B cell (primary cell): ENCODE results near the gene UNC5C. TPM values are rescaled to one million over a fixed set of nuclear protein-coding genes. Genes with fewer than 3 reads are reported as not detected.

Experiments
- ATAC-seq: fragments of 200-7000 bp; cut with Tn5 transposase; one replicate; pipeline ENCODE4 v1.10.0; 2021; ENCODE audit warnings: low read depth, mild to moderate bottlenecking, moderate number of reproducible peaks, moderate library complexity
- CTCF ChIA-PET: fragments of 350-600 bp; sonication (Branson Sonifier 250); formaldehyde crosslinking; loops from one replicate; lab custom pipeline; 2021; ENCODE audit warnings: antibody characterized with exemption, inconsistent platforms; lab: Charles Lee
- POLR2A ChIA-PET: fragments of 350-600 bp; sonication (Branson Sonifier 250); formaldehyde crosslinking; loops from one replicate; lab custom pipeline; 2021; ENCODE audit warnings: antibody characterized with exemption; lab: Charles Lee
- DNase-seq: peaks from one replicate; pipeline ENCODE4 v3.0.0; 2013
- H2AFZ ChIP-seq: 2 replicates; pipeline ENCODE4 v1.6.1; 2012; ENCODE audit warnings: mild to moderate bottlenecking, low read depth, low read length; ENCODE audit not compliant: insufficient read depth, poor library complexity, severe bottlenecking
- H3K27ac ChIP-seq, 2 donors: 1 replicate in 1 of 2; 2 replicates in 1 of 2; pipeline ENCODE4 v1.5.1; 2012 to 2013; ENCODE audit warnings: low read length in 2 of 2, mild to moderate bottlenecking in 2 of 2, moderate library complexity in 1 of 2
- H3K27me3 ChIP-seq, 4 experiments: fragments of 200-600 bp in 1 of 4; sonication (generic) in 1 of 4; replicated peaks in 1 of 4; 1 replicate in 2 of 4; 2 replicates in 2 of 4; pipeline versions ENCODE4 v1.6.1 to v1.7.0; 2013 to 2016; ENCODE audit warnings: low read length in 3 of 4, mild to moderate bottlenecking in 2 of 4, mixed read lengths in 1 of 4, moderate library complexity in 1 of 4; ENCODE audit not compliant: insufficient read depth in 4 of 4, control insufficient read depth in 3 of 4; ENCODE audit errors: control extremely low read depth in 1 of 4
- H3K36me3 ChIP-seq, 2 experiments: replicated peaks in 1 of 2; 1 replicate in 1 of 2; 2 replicates in 1 of 2; pipeline versions ENCODE4 v1.6.1 to v1.7.1; 2013; ENCODE audit warnings: low read length in 1 of 2; ENCODE audit not compliant: insufficient read depth in 2 of 2, control insufficient read depth in 1 of 2; ENCODE audit errors: control extremely low read depth in 1 of 2, extremely low read depth in 1 of 2
- H3K4me1 ChIP-seq, 2 donors: fragments of 200-600 bp in 1 of 2; sonication (generic) in 1 of 2; 1 replicate in 1 of 2; 2 replicates in 1 of 2; pipeline versions ENCODE4 v1.5.1 to v1.6.1; 2013 to 2017; ENCODE audit warnings: low read length in 2 of 2; ENCODE audit not compliant: control insufficient read depth in 2 of 2, insufficient read depth in 2 of 2
- H3K4me2 ChIP-seq: replicated peaks from 2 replicates; pipeline ENCODE3; 2012; ENCODE audit warnings: mild to moderate bottlenecking, low read depth, low read length; ENCODE audit not compliant: poor library complexity, severe bottlenecking
- H3K4me3 ChIP-seq, 5 experiments: fragments of 200-600 bp in 1 of 5; sonication (generic) in 1 of 5; 1 replicate in 3 of 5; 2 replicates in 2 of 5; pipeline versions ENCODE4 v1.5.1 to v1.7.0; 2011 to 2016; ENCODE audit warnings: low read length in 4 of 5, mild to moderate bottlenecking in 4 of 5, low read depth in 2 of 5, control low read depth in 1 of 5, moderate library complexity in 1 of 5; ENCODE audit not compliant: insufficient read depth in 1 of 5; ENCODE audit errors: control extremely low read depth in 1 of 5, extremely low read depth in 1 of 5
- H3K79me2 ChIP-seq: fragments of 200-600 bp; sonication (generic); one replicate; pipeline ENCODE4 v1.6.0; 2016; ENCODE audit warnings: low read length; ENCODE audit not compliant: control insufficient read depth, insufficient read depth
- H3K9ac ChIP-seq: fragments of 200-600 bp; sonication (generic); 2 replicates; pipeline ENCODE4 v1.6.1; 2017; ENCODE audit warnings: mild to moderate bottlenecking, low read length, moderate library complexity
- H3K9me3 ChIP-seq, 3 donors: one replicate each; pipeline versions ENCODE4 v1.6.1 to v1.7.1; 2013; ENCODE audit warnings: low read length in 2 of 3; ENCODE audit not compliant: control insufficient read depth in 2 of 3, insufficient read depth in 1 of 3; ENCODE audit errors: control extremely low read depth in 1 of 3
- H4K20me1 ChIP-seq: 2 replicates; pipeline ENCODE4 v1.6.0; 2012; ENCODE audit warnings: mild to moderate bottlenecking, low read length; ENCODE audit not compliant: insufficient read depth, control insufficient read depth, poor library complexity, severe bottlenecking
- H3K27ac Mint-ChIP-seq: one replicate; pipeline ENCODE4 v1.8.0; 2021; ENCODE audit warnings: mixed read lengths
- H3K27me3 Mint-ChIP-seq: one replicate; pipeline ENCODE4 v1.8.0; 2021; ENCODE audit warnings: mixed read lengths
- H3K4me1 Mint-ChIP-seq: one replicate; pipeline ENCODE4 v1.8.0; 2021; ENCODE audit warnings: mixed read lengths
- H3K4me3 Mint-ChIP-seq: one replicate; pipeline ENCODE4 v1.8.0; 2021; ENCODE audit warnings: mixed read lengths
- H3K9me3 Mint-ChIP-seq: one replicate; pipeline ENCODE4 v1.8.0; 2022; ENCODE audit warnings: mixed read lengths; ENCODE audit not compliant: insufficient read depth
- CTCF ChIP-seq: fragments of 200-600 bp; IDR thresholded peaks from one replicate; pipeline ENCODE4 v1.8.0; 2022; ENCODE audit warnings: antibody characterized with exemption, mild to moderate bottlenecking
- EZH2 ChIP-seq: IDR thresholded peaks from 2 replicates; pipeline ENCODE4 v1.6.1; 2012; ENCODE audit warnings: borderline replicate concordance, low read depth, mild to moderate bottlenecking, moderate library complexity, low read length; ENCODE audit not compliant: insufficient read depth, poor library complexity, severe bottlenecking
- WGBS: methylation state at CpG from one replicate; pipeline ENCODE4 v1.1.5; 2013; ENCODE audit warnings: missing lambda C conversion rate; ENCODE audit not compliant: insufficient coverage; 5-methylcytosine and 5-hydroxymethylcytosine counted together
- intact Hi-C: fragments of 100-400 bp; cut with micrococcal nuclease; formaldehyde crosslinking; loops from one replicate; pipeline ENCODE4 v1.10.0; 2022
- polyA plus RNA-seq: library from polyadenylated mRNA; depleted of rRNA; stranded (reverse); fragments of >200 nt; gene quantifications from 2 replicates; pipeline ENCODE4 v1.2.3, GENCODE V29; 2012
- total RNA-seq, 2 donors: library from RNA; stranded (reverse); fragments of 120-200 nt in 1 of 2; gene quantifications; 1 replicate in 1 of 2; 2 replicates in 1 of 2; pipeline versions ENCODE4 v1.2.3 to v1.2.4, GENCODE V29; 2013 to 2022

UNC5C gene
- total and polyA plus RNA-seq, 2 donors (not counting 1 experiment from before 2014, with no cell fraction given) = not detected

- Mint-ChIP-seq H3K4me3 (no peak overlapping the region), H3K9me3 (peaks cover 4% of the 10 kb centered on the region), H3K27me3 (no peaks in the 10 kb centered on the region), H3K27ac (no peak overlapping the region), H3K4me1 (no peaks in the 10 kb centered on the region)
- Histone ChIP-seq H3K4me2 (no peak overlapping the region), H3K4me1 (no peaks in the 10 kb centered on the region), H3K27ac (no peak overlapping the region), H4K20me1 (no peaks in the 10 kb centered on the region), H2AFZ (no peak overlapping the region), H3K79me2 (no peaks in the 10 kb centered on the region), H3K27me3 (no peaks in the 10 kb centered on the region), H3K4me3 (no peak overlapping the region), H3K36me3 (no peaks in the 10 kb centered on the region), H3K9ac (no peak overlapping the region), H3K9me3 (no peaks in the 10 kb centered on the region)
- no peak for ATAC-seq
- no peak for DNase-seq
- TF ChIP-seq CTCF (no peak), EZH2 (no peak)
- POLR2A ChIA-PET = no interaction called here
- CTCF ChIA-PET = no interaction called here
- intact Hi-C loops = no loop called here
- 78% methylated on average over 2 of the region's 2 CpGs for WGBS
Measured at GRCh38 chr4:95563638-95564337, 15.0 kb upstream of the UNC5C start.

DNA sequence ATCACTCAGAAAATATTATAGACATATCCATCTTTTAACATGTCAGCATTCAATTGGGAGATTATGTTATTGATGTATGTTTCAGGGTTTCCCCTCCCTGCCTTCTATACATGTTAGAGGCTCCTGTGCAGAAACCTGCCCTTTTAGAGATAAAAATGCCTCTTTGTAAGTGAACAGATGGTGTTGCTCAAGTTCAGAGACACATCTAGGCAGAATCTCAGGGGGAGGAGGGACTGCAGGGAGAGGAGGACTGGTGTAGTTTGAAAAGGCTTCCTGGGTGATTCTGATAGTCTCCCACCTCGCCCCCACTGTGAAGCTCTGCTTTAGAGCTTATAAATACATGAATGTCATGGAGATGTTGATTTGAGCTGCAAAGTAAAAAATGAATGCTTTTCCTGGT, 12.0 kb upstream of the UNC5C start:
- H3K36me3 ChIP-seq = no peaks in the 10 kb centered on the region
- no peaks in the 10 kb centered on the region for H3K9me3 ChIP-seq
- ChIA-PET CTCF (no interaction called here), POLR2A (no interaction called here)
- H3K27me3 ChIP-seq = no peaks in the 10 kb centered on the region
- H3K4me1 Mint-ChIP-seq = no peaks in the 10 kb centered on the region
- WGBS = no CpG with 5 or more reads among the region's 1 CpG
- intact Hi-C loops = no loop called here
- no peak overlapping the region for H3K4me2 ChIP-seq
- H3K27me3 Mint-ChIP-seq = no peaks in the 10 kb centered on the region
- no peaks in the 10 kb centered on the region for H3K4me1 ChIP-seq
- H3K27ac Mint-ChIP-seq = no peak overlapping the region
- no peaks in the 10 kb centered on the region for H3K79me2 ChIP-seq
- no peak overlapping the region for H2AFZ ChIP-seq
- H3K4me3 ChIP-seq = no peak overlapping the region
- TF ChIP-seq EZH2 (no peak), CTCF (no peak)
- no peaks in the 10 kb centered on the region for H4K20me1 ChIP-seq
- H3K27ac ChIP-seq = no peak overlapping the region
- DNase-seq = no peak
- no peak overlapping the region for H3K9ac ChIP-seq
- H3K9me3 Mint-ChIP-seq = no peaks in the 10 kb centered on the region
- no peak for ATAC-seq
- no peak overlapping the region for H3K4me3 Mint-ChIP-seq
